CD4-positive, alpha-beta T cell treated with Interleukin-12 subunit alpha and Interleukin-12 subunit beta, for 1 hour (primary cell): ENCODE results near the gene PPP6R1.

Experiments
- DNase-seq: peaks from one replicate; pipeline ENCODE4 v3.0.0-alpha.2; 2020

The PPP6R1 gene

DNA sequence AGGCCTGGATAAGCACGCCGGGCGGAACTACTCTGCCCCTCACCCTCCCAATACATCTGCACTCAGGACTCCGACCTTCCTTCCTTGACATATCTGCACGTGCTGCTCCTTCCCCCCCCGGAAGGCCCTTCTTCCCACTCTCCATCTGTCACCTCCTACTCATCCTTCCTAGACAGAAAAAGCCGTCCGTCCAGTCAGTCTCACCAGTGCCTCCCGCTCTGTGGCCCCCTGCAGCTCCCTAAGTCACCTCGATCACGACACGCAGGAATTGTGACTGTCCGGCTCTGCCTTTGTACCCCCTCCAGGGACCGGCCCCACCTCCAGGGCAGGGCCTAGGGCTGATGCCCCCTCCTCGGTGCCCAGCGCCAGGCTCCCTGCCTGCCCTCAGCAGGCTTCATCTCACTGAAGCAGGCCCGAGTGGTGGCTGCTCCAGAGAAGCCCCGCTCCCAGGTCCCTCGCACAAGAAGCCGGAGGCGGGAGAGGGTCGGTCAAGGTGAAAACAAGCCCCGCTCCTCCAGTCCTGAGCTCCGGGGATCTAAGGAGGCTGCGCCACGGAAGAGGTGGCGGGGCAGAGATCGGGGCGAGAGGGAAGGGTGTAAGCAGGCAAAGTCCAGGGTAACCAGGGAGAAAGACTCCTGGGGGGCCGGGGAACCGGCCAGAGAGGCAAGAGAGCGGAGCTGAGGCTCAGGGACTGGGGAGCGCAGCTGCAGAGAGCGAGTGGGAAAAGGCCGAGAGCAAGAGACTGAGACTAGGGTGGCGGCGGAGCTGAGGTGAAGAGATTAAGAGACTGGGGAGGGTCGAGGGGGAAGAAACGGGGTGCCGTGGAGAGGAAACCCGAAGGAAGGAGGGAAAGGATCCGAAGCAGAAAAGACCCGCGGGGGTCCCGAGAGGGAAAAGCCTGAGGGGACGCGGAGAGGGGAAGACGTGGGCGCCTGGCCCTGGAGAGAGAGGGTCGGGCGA, 1.1 kb downstream of the PPP6R1 start:
- DNase-seq = peak; percentile 16

DNA sequence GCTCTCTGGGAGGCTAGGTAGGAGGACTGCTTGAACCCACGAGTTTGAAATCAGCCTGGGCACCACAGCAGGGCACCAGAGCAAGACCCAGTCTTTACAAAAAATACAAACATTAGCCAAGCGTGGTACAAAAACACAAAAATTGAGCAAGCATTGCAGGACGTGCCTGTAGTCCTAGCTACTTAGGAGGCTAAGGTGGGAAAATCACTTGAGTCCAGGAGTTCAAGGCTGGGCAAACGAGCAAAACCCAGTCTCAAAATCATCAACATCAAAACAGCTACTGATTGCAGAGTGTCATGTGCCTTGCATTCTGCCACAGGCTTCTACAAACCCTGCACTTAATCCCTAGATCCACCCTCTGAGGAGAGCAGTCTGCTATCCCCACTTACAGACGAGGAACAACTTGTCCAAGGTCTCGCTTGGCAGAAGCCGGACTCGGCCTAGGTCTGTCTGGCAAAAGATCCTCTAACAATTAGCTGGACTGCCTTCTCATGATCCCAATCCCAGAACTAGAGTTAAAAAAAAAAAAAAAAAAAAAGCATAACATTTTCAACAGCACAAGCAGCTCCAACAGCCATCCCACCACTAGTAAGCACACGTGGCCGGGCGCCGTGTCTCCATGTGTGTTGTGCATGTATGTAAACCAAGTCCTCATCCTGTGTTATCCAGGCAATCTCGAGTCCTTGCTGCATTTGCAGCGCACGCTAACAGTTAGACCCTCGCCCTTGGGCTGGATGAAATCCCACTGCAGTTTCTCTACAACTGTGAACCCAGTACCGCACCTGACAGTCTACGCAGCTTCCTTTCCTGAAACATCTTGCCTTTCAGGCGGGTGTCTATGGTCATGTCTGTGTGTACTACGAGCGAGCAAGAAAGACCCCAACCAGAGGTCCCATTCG, 2.0 kb downstream of the PPP6R1 start:
- no peak for DNase-seq

DNA sequence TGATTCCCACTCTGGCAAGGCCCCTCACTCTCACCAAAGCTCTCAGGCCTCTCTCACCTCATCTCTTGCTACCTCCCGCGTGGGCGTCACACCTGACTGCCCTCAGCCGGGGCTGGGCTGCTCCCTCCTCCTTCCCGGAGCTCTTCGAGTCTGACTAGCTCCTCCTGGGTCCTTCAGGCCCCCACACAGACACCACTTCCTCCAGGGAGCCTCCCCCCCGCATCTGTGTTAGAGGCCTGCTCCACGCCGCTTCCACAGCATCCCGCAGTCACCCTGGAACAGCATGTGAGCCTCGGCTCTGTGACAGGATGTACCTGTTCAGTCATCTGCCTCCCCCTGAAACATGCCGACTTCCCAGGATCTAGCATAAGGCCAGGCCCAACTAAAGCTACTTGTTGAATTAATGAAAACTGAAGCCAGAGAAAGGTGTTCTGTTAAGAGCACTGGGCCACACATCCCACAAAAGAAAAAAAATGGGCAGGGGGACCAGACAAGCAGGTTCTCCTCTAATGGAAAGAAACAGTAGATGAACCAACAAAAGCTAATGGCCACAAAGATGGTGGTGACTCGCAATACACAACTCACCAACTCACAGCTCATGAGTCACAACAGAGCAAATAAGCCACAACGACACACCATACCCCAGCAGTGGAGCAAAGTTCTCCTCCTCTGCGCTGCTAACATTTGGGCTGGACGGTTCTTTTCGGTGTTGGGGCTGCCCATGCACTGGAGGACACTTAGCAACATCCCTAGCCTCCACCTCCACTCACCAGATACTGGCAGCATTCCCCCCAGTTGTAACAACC, 3.0 kb downstream of the PPP6R1 start:
- DNase-seq = peak; percentile 56

DNA sequence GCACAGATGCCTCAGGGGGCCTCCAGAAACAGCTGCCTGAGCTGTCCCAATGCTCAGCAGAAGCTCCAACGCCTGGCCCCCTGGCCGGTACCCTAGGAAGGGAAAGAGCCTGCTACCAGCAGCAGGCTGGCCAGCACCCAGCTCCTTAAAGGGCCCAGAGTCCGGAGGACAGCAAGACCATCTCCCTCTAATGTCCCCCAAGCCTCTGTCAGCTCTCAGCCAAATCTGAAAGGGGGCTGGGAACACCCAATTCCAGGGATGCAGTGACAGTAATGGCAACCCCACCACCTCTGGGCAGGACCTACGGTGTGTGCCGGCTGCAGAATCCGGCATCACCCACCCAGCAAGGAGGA, 4.2 kb downstream of the PPP6R1 start:
- DNase-seq = no peak

DNA sequence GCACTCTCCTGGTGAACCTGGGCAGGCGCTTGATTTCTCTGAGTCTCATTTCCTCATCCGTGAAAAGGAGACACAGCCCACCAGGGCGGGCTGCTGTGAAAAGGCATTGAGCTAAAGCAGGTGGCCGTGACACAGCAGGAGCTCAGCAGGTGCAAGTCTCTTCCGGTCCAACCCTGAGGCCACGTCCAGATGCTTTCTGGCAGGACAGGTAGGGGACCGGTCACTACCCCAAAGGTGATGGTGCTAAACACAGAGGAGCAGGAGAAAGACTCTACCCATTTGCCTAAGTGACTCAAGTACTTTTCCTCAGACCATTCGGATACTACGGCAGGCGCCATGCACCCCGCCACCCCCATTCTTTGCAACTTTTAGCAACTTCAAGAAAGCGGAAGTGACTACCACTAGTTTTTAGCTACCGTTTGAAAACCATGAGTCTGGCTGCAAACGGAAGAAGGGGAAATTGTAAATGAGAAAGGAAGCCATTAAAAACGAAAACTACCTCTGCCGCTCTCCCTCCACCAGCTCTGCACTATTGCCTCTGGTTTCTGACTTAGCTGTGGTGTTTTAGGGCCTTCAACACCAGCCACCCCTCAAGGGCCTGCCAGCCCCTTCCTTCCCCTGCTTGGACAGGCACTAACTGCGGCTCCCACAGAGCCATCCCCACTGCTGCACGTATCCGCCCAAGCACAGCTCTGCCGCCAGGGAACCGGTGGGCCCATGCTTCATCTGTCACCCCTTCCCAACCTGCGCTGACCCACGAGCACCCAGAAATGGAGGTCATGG, 4.8 kb downstream of the PPP6R1 start:
- DNase-seq = peak; percentile 72

DNA sequence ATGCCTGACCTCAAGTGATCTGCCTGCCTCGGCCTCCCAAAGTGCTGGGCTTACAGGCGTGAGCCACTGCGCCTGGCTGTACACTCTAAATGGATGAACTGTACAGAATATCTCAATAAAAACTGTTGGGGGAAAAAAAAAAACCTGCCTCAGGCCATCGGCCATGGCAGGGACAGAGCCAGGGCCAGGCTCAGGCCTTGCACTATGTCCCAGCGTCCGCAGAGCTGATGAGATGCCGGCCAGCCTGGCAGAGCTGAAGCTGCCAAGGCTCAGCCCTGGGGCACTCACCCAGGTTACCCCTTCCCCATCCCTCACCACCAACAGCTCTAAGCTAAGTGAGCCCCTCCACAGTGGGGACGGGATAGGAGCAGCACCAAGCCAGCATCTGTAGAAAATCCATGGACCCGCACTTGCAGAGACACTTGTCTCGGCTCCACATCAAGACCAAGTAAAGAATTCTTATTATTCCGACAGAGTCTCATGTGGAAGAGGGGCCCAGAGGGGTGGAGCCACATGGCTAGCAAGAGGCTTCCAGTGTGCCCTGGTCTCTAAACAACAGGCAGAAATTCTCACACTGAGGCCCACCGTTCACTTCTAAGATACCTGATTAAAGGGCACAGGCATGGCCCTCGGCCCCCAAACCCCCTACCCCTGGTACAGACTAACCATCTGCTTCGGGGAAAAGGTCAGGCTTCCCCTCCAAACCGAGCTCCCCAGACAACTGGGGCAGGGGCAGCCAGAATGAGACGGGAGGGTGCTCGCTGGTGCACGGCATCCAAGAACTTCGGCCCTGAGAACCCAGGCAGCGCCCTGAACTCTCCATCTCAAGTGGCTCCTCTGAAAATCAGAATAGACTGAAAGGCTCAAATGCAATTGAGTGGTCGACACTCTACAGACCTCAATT, 5.8 kb downstream of the PPP6R1 start:
- DNase-seq = no peak

DNA sequence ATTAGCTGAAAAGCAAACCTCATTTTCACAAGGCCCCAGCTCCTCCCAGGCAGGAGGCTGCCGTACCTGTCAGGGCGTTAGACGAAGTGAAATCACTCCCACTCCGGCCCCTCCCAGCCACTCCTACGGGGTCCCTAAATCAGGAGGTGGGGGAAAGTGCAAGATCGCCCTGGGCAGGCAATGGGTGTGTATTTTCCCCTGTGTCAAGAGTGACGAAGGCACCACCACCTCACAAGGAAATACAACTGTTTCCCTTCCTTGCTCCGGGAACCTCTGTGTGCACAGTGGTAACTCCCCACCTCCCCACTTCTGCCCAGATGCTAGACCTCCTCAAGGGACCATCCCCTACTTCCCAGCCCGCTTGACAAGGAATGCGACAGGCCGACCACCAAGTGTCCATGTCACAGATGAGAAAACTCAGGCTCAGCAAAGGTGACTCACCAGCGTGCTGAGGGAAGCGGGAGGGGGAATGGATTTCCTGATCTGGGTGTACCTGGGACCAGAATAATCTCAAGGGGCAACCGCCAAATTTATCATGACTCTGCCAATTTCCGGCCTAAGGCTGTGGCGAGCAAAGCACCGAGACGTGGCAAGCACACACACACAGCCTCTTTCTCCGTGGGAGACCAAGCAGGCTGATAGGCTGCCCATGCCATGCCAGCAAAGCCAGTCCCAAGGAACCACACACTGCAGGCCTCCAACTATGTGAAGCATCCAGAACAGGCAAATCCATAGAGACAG, 7.3 kb downstream of the PPP6R1 start:
- DNase-seq = peak; percentile 62

DNA sequence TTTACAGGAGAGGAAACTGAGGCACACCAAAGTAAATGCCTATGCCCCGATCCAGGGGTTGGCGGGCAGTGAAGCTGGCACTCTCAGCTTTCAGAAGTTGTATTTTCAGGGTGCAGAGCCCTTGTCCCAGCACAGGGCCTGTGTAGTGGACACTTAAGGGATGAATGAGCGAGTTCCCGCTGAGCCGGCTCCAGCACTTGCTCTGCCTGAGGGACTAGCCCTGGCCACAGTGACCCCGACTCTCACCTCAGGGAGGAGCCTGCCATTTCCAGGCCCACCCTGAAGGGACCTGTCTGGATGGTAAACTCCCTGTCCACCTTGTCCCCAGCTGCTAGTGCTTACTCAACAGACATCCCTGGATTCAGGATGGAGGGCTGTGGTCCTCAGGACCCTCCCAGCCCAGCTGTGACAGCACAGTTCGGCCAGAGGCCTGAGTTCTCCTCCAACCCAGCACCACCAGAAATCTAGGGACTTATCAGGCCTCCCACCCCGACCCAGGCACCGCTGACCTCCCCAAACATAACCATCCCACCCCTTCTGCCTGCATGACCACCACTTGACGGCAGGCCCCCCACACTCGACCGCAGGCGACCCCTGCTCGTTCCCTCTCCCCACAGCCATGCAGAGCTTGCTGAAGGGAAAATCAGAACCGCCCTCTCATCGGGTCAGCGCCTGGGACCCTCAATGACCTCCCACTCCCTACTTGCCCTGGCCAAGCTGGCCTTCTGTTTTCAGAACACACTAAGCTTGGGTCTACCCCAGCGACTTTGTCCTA, 8.4 kb downstream of the PPP6R1 start:
- DNase-seq = no peak

DNA sequence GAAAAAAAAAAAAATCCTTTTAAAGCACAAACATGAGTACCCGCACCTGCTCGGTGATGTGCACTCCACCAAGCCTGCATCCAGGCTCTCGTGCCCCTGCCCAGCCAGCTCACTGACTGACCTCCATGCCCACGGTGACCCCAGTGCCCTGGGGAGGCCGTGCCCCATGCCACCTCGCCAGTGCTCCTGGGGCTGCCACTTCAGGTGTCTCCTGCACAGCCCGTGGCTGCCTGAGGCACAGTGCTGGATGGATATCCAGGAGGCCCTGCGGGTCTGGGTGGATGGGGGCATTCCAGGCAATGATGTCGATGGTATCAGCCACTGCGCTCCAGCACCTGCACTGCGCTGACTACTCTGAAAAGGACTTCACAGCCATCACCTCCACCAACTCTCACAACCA, 9.0 kb downstream of the PPP6R1 start:
- no peak for DNase-seq

DNA sequence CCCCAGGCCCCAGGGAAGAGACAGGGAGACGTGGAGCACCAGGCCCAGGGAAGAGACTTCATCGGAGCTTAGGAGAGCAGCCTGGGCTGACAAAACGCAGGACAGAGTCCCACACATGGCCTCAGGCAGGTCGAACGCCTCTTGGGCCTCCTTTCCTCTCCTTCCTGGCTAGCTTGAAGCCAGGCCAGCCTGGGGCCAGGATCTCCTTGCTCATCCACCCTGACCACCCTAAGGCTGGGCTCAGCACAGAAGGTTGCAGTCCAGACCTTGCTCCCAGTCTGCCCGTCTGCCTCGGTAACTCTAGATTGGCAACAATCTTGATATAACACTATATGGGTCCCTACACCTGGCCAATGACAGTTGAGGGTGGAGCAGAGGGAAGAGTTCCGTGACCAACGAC, 10.1 kb downstream of the PPP6R1 start:
- DNase-seq = no peak

DNA sequence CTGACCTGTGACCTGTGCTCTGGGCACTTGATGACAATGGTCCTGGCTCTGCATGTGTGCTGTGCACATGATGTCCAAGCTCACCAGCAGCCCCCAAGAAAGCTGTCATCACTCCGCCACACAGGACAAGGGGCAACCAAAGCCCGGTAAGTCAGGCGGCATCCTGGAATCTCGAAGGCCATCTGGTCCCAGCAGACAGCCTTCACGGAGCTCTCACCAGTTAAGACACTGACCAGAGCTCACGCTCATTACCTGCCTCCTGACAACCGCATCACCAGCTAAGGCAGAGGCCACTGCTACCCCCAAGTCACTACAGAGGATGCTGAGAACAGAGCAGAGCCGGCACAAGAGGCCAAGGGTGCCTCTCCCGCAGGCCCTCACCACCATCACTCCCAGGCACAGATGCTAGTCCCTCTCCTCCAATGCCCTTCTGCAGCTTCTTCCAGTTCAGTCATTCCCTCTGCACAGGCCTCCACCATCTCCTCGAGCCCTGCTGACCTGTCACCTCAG, 10.6 kb downstream of the PPP6R1 start:
- no peak for DNase-seq

DNA sequence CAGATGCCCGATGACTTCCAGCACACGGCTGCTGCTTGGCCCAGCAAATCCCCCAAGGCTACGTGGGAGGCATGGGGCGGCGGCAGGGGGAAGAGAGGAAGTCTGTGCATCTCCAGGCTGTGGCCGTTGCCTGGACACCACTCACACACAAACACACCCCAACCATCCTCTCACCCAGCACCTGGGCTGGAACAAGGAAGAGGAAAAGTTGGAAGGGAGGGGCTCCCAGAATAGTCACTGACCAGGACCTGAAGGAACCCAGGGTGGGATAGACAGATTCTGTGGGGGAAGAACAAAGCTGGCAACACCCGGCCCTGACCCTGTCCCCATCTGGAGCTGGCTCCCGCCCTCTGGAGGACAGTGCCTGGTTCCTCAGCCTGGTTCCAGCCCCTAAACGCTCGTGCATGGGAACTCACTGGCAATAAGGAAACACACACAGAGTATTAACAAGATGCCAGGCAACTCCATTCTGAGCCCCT, 11.2 kb downstream of the PPP6R1 start:
- no peak for DNase-seq

DNA sequence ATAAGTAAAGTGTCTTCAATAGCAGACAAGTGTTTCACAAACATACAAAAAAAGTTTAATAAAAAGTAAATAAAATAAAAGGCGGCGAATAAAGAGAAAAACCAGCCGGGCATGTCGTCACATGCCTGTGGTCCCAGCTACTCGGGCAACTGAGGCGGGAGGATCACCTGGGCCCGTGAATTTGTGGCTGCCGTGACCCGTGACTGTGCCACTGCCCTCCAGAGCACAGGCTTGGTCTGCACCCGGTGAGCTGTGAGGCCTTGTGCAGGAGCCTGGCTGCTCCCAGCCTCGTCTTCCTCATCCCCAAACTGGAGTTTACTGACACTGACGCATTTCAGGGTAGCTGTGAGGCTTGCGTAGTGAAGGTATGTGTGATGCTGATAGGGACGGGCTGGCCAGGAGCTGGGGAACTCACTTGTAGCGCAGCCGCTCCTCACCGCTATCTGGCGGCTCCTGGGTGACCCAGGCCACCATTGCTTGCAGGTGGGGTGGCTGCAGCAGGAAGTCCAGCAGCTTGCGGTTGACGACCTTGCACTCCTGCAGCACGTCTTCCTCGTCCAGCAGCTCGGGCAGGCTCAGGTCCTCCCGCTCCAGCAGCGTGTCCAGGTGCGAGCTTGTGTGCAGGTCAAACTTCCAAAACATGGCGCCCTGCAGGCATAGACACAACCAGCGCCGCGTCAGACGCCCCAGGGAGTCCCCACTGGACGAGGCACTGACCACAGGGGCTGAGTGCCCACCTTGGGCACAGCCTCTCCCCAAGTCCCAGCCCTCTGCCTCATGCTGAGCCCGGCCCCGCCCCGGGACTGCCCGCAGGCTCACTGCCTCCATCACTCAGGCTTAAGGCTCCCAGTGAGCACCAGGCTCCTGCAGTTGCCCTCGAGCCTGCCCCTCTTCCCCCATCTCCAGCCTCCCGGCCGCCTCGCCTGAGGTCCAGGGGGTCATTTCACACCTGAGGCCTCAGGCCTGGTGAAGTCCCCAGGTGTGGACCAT, 12.1 kb downstream of the PPP6R1 start:
- DNase-seq = no peak

DNA sequence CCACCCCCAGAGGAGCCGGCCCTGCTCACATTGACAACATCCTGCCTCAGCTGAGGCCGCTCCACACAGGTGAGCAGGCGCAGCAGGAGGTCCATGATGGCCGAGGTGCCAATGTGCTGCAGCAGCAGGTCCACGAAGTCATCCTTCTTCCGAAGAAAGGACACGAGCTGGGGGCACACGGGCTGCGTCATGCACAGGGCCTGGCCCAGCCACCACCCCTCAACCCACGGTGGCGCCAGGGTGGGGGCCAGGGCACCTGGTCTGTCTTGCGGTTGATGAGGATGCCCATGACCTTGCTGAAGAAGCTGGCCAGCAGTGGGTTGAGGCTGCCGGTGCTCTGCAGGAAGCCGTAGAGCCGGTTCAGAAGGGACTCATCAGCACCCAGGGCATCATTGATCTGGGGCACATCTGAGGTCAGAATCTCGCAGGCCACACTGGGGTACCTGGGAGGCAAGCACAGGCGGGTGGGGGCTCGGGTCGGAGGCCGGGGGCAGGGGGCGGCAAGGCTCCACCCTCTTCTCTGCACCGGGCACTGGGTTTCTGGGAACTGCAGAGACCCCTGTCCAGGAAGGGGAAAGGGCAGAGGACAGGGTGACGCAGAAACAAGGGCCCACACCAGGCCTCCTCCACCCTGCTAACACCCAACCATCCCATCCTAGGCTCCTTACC, 13.4 kb downstream of the PPP6R1 start:
- DNase-seq = no peak

DNA sequence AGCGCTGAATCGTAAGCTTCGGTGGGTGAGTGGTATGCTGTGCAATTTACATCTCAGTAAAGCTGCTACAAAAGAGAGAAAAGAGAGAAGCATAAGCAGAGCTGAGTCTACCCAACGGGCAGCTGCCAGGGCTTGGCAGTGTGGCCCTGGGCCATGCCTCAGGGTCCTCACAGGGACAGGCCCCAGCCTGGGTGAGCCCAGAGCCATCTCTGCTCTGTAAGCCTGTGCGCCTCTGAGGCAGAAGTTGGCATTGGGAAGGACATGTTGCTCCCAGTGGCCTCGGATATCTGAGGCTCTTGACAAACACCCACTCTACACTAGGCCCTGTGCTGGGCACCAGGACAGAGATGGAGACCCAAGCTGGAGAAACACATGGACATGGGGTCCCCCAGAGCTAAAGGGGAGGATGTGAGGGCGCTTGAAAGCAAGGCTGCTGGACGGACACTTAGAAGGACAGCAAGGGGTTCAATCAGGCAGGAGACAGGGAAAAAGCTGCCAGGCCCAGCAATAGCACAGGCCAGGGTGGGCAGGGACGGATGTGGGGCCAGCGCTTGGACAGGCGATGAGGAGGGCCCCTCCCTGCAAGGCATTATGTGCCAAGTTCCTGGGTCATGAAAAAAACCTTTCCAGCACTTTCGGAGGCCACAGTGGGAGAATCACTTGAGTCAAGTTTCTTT, 14.7 kb downstream of the PPP6R1 start:
- DNase-seq = no peak

DNA sequence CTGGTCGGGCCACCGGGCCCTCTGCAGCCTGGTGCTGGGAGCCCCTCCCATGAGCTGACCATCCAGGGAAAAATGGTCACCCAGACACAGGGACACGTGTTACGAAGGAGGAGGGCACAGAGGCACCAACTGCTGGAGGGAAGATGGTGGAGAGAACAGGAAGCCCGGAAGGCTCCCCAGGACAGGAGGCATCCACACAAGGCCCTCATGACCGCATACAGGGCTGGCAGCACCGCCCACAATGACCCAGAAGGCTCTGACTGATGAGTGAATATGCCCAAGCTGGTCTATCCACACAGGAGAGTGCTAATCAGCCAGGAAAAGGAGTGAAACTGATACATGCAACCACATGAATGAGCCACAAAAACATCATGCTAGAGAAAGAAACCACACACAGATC, 16.3 kb downstream of the PPP6R1 start:
- no peak for DNase-seq
